GM19025 (cell line): ENCODE data around the gene IFRD2.
"Not testable (repeated sequence)": the region's sequence is repeated elsewhere in the genome, so short reads cannot be mapped to it uniquely, and the experiment has no call there.

ENCODE experiments used
- ATAC-seq: cut with Tn5 transposase; IDR thresholded peaks from one replicate; pipeline ENCODE4 v1.9.1; 2021; ENCODE audit warnings: mild to moderate bottlenecking, low read depth, moderate library complexity; ENCODE audit not compliant: unreplicated experiment

The IFRD2 gene

DNA sequence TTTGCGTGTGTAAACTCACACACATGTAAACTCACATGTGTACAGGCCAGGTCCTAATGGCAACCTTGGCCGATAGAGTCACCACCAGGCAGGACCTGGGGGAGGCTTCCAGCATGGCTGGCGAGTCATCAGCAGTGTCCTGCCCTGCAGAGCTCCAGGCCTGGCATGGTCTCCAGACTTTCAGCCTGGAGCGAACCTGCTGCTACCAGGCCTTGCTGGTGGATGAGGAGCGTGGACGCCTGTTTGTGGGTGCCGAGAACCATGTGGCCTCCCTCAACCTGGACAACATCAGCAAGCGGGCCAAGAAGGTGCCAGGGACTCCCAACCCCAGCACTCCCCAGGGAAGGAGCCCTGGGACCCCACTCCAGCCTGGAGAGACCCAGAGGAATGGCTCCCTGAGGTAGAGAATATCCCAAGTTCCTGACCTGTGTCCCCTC, 22.2 kb downstream of the IFRD2 start:
- no peak for ATAC-seq

DNA sequence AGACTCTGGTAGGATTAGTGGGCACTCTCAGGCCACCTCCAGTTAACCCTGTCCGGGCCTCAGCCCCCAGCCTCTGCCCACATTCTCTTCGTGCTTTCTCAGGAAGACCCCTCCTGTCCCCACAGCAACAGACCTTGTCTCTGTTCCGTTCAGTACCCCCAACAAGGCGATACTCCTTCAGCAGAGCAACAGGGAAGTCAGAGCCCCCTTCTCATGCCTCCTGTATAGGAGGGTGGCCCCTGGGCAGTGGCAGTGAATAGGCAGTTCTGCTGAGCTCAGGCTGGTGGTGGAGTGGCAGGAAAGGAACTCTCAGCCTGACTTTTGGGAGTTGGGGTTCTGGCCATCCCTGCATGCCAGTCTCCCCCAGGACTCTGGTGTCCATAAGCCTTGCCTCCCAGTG, 22.8 kb downstream of the IFRD2 start:
- ATAC-seq, result no peak

DNA sequence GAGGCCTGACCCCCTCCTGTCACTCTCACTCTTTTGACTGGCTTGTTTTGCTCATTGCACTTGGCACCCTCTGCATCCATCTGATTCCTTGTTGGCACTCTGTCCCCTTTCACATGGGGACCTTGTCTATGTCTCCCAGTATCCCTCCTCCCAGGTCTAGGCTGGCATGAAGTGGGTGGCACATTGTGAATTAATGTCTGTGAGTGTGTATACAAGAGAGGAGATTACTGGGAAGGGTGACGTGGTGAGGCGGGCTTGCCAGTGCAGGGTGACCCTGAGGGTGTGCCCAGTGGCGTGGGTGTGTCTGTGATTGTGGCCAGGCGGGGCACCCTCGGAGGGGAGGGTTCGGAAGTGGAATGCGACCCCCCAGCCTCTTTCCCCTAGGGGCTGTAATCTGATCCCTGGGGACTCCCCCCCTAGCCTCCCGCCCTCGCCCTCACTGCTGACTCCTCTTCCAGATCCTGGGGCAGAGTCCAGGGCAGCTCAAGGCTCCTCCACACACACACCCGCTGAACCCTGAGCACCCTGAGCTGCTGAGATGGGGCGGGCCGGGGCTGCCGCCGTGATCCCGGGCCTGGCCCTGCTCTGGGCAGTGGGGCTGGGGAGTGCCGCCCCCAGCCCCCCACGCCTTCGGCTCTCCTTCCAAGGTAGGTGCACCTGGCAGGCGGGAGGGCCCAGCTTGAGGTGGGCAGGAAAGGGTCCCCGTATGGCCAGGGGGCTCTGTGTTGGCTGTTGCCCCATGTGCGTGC, 23.4 kb downstream of the IFRD2 start, which contains the start of gene SEMA3B:
Gene SEMA3B (plus strand): TSS at position 445 of the 749 bp plus-strand sequence. CDS start 94 bp downstream, at position 539.
- ATAC-seq, result no peak

DNA sequence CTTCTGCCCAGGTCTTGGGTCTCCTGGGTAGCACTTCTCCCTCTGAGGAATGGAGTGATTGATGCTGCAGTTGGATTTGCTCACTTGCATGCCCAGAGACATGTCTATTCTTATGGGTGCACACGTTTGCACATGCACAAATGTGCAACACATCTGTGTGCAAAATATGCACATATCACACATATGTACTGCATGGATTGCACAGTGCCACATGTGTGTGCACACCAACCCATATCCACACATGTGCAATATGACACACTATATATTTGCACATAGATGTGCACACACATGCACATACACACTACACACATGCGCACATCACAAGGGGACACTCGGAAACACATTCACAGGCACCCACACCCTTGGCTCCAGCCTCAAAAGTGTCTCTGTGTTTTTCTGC, 24.0 kb downstream of the IFRD2 start:
- ATAC-seq, result no peak

DNA sequence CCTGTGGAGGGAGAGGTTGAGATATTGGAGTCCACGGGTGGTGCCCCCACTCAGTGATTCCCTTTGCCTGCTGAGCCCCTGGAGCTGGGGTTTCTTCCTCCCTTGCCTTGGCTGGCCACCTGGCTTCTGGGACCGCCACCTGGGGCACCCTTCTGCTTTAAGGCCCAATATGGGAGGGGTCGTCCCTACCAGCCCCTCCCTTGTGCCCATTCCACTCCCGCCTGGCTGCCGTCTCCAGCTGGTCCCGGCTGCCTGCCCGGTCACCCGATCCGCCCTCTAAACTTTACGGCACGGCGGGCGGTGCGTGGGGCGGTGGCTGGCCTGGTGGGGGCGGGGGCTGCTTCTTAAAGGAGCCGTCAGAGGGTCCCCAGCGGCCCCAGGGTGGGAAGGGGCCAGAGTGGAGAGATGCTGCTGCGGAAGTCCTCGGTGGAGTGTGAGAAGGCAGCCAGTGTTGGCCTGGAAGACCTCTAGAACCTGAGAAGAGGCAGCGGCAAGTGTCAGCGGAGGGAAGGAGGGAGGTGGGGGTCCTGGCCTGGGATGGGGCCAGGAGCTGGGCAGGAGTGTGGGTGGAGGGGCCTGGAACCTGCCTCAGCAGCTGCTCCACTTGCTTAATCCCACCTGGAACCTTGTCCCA, 24.8 kb downstream of the IFRD2 start:
- no peak for ATAC-seq

DNA sequence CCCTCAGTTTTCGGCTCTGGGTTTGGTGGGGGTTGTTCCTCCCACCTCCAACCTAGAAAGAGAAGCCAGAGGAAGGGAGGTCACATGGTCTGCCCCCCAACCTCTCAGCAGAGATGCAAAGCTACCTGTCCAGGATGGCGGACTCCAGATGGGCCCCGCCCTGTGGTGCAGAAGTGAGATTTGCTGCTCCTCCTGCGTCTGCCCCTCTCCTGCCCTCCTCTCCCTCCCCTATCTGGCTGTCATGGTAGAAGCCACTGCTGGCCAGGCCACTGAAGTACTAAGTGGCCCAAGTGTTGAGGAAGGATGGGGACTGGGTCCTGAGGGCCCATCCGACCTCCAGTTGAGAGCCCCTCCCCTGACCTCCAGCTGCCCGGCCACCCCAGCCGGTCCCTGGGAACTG, 25.4 kb downstream of the IFRD2 start:
- ATAC-seq, result no peak

DNA sequence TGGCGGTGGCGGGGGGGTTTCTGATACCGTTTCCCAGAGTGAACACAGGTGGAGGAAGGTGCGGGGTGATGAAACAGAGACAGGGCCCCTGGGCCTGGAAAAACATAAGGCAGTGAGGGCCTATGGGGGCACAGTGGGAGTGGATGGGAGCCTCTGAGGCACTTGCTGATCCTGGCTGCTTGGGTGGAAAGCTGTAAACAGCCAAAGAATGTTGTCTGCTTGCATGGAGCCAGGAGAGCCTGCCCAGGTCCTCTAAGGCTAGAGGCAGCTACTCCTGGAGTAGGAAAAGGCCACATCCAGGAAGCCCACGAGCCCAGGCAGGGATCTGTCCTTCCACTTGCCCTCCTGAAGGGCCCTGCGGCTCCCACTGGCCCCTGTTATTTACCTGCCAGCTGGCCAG, 26.2 kb downstream of the IFRD2 start:
- ATAC-seq, result no peak

DNA sequence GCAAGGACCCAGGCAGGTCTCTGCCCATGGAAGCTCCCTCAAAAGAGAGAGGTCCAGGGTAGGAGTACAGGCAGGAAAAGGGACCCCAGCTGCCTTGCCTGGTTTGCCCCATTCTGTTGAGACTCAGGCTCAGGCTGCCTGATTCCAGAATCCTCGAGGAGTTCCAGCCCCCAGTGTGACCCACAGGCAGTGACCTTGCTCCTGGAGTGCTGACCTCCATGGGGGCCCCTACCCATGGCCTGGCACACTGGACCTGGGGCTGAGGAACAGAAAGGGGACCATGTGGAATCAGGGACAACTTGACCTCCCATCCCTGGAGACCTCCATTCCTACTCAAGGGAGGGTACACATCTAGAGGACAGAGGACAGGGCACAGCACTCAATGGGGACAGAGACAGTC, 26.7 kb downstream of the IFRD2 start:
- ATAC-seq, result no peak

DNA sequence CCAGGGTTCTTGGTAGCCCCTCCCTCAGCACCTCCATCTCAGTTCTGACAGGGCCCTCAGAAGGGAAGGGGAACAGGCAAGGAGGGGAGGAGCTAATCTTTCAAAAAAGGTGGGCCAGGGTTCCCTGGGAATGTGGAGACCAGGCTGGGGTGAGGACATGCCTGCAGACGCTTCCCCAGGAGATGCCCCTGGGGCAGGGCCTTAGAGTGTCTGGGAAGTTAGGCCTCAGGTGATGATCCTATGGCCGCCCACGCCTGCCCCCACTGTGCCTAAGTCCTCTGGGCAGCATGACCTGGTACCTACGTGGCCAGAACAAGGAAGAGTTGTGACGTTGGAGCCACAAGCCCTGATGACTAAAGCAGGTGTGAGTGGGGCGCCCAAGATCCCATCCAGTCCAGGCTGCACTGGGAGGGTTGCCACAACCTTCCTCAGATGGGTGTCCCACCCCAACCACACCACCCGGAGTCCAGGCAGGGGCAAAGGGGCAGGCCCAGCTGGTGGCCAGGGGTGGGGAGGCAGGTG, 27.2 kb downstream of the IFRD2 start:
- no peak for ATAC-seq

DNA sequence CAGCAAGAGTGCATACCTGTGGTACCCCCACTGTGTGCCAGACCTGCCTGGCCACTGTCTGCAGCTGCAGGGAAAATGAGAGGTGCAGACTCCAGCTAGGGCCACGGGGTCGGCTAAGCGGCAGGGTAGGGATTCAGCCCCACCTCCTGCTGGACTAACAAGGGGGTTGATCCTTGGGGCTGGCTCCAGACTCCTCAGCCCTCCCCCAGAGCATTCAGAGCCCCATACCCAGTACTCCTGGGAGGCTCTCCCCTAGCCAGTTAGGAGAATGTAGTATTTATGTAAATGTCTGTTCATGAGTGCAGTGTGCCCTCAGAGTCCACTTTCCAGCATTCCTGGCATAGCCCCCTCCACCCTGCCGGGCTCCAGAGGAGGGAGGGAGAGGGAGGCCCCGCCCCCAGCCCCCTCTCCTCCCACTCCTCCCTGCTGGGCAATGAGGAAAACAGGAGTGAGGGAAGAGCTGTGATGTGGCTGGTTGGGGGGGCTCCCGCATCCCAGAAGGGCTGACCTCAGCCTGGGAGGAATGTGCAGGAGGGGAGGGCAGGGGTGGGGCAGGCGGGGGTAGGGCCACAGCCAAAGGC, 27.8 kb downstream of the IFRD2 start:
- ATAC-seq, result no peak

DNA sequence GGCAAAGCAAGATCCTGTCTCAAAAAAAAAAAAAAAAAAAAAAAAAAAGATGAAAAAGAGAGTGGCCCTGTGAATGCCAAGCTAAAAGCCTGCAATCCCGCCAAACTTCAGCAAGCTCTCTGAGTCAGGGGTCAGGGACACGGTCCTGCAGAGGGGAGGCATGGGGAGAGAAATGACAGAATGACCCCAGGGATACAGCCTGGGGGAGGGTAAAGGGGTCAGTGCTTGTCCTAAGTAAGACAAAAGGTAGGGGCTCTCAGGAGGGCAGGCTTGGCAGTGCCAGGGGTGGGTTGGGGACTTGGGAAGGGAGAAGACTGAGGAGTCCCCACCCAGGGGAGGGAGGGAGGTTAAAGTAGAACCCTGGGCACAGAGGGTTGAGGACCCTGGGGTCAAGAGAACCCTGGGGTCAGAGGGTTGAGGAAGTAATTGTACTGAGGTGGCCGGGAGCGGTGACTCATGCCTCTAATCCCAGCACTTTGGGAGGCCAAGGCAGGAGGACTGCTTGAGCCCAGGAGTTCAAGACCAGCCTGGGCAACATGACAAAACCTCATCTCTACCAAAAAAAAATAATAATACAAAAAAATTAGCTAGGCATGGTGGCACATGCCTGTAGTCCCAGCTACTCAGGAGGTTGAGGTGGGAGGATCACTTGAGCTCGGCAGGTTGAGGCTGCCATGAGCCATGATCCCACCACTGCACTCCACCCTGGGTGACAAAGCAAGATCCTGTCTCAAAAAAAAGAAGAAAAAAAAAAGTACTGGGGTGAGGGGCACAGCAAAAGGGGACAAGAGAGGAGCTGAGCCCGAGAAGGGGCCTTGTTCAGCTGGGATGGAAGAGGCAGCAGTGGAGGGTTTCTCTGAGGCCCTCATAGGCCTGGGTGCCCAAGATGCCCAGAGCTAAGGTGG, 28.5 kb downstream of the IFRD2 start:
- no peak for ATAC-seq

DNA sequence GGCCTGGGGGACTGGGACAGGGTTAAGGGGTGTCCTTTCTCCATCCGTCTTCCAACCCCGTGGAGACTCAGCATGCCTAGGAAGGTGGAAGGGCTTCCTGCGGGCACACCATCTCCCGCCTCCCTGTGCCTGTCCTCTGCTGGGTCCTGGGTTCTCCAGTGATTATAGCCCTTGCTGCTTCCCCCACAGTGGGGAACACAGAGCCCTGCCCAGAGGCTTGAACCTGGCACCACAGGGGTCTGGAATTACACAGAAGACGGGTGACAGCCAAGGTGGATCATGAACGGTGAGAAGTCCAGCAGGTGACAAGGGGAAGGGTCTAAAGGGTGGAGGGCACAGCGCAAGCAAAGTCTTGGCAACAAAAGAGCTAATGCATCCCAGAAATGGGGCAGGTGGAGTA, 29.5 kb downstream of the IFRD2 start:
- no peak for ATAC-seq

DNA sequence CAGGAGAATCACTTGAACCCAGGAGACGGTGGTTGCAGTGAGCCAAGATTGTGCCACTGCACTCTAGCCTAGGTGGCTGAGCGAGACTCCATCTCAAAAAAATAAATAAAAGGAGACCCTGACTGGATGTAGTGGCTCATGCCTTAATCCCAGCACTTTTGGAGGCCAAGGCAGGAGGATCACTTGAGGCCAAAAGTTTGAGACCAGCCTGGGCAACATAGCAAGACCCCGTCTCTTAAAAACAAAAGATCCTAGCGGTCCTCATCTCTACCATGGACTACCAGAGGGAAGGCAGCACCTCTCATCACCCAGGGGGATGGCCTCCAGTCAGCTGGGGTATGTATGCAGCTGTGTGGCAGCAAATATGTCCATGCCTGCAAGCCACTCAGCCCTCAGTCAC, 30.0 kb downstream of the IFRD2 start:
- ATAC-seq, result not testable (repeated sequence)

DNA sequence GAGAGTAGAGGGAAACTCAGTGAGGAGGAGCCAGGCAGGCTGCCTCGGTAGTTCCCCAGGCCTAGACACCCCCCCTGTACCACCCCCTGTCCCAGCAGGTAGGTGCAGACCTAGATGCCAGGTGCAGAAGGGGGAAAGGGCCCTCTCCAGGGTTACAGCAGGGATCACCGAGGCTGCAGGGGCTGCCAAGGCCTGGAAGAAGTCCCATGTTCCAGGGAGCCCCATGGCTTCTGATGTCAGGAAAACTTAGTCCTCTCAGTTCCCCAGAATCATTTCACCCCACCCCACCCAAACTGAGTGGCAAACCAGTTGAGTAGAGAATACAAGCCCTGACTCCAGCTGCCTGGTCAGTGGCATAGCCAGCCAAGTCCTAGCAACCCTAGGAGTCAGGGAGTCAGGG, 30.7 kb downstream of the IFRD2 start:
- ATAC-seq, result no peak

DNA sequence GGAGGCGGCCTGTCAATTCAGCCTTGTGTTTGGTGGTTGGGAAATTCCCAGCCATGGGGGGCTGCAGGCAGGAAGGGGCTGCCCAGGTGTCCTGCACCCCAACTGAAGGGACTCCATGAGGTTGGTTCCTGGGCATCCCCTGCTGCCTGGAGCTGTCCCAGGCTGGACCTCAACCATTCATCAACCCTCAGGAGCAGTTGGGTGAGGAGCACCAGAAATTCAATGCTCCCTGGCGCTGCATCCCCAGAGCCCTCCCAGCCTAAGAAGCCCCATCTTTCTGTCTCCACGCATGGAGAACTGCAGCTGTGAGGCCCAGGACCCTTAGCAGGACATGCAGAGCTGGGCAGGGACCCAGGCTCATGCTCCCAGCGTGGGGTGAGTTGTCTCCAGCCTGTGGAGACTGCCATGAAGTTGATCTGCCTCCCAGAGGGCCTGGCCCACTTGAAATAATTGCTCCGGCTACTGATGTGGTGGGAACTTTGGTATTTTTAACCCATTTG, 31.2 kb downstream of the IFRD2 start:
- ATAC-seq, result no peak

DNA sequence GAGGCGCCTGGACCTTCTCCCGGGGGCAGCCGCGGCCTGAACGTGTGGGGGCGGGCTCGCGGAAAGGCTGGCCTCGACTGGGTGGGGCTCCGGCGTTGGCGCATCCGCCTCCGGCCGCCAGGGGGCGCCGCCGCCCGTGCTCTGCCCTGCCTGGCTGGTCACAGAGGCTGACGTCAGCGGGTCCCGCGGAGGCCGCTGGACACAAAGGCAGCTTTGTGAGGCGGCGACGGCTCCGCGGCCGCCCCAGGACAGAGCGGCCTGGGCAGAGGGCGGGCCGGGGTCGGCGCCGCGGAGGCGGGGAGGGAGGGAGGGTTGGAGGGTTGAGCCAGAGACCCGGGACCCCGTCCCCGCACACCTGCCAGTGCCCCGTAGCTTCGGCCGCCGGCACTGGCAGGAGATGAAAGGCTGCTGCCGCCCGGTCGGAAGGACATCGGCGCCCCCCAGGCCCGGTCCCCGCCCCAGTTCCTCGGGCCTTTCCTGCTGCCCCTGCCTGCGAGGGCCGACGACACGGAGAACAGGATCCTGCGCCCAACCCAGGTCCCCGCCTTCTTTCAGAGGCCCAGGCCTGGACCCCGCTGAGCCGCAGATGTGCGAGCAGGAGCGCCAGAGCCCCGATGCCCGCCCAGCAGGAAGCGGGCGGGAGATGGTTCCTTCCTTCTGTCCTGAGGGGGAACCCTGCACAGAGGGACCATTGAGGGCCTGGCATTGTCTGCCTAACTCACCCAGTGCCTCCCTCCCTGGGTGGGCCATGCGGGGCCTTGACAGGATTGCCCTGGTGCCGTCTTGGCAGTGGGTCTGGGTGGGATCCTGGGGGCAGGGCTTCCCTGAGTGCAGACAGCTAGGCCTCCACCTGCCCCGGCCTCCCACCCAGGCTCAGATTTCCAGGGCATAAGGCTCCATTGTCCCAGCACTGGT, 31.9 kb downstream of the IFRD2 start:
- peak; percentile 87 for ATAC-seq

DNA sequence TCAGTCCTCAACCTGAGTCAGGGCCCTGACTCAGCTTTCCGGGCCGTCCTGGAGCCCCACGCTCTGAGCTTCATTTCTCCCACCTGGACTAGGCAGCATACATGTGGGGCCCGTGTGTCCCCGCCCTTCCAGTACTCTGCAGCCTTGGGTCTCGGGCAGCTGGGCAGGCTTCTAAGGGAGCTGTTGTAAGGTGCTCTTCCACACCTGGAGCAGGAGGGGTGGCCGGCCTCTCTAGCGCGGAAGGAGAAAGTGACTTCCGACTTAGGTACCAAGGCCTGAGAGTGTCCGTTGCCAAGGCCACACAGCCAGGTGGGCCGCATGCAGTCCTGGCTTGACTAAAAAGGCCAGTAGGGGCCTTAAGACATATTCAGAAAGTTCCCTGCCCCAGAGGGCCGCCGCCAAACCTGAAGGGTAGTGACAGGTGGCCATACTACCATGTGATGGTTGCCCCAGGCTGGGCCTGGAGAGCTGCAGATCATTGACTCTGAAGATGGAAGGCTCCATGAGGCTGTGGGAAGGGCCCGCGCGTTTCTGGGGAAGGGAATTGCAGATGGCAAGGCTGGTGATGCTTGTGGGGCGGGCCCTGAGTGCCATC, 32.7 kb downstream of the IFRD2 start:
- ATAC-seq, result peak; percentile 14

DNA sequence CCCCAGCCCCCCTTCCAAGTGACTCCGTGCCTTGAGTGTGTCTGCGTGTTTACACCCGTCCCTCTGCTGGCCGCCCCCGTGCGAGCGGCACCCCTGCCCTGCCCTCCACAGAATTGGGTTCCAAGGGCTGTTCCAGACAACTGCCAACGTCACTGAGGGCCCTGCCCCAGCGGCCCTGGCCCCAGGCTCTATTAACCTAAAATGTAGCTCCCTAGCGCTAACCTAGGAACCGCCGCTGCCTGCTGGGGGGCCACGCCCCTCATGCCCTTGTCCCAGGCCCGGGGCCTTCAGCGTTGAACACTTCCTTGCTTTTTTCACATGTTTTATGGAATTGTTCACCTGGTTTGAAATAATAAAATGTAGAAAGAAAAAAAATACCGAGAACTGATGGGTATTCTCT, 33.2 kb downstream of the IFRD2 start:
- ATAC-seq, result no peak
